ENCODE measurements around the gene TCP1.
A peak's percentile ranks its signal among the peaks of the same experiment; 100 is the strongest.
"Not testable (repeated sequence)": the region's sequence is repeated elsewhere in the genome, so short reads cannot be mapped to it uniquely, and the experiment has no call there.

TCP1 gene

DNA sequence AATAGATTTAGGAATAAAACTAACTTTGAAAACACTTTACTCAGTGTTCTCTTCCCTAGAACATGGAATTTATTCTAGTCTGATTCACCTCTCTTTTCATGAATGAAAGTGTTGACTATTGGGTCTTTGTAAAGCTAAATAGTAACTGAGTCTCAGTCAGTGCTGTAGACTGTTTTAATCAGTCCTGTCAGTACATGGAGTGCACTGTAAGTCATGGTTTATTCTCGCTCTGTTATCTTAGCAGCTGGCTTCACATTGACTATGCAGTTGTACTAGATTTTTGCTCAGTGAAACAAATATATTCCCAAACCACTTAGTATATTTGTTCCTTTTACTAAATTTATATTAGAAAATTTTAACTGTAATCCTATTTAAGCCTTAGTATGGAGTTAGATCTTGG lies 42.6 kb downstream of the TCP1 start:
- Histone ChIP-seq H3K9ac (ENCODE audit: insufficient read length) (no peak overlapping the region), H3K4me3 (no peak overlapping the region), H3K36me3 (ENCODE audit: insufficient read depth, low read length) (peaks cover 98% of the 10 kb centered on the region), H3K9me3 (ENCODE audit: low read depth, low read length) (no peaks in the 10 kb centered on the region), H3K27ac (no peak overlapping the region; the same call in 1 of the 2 replicates)
- DNase-seq (ENCODE audit: low read depth, low spot score) = no peak
- TF ChIP-seq FOXP2 (optimal IDR thresholded peaks at IDR 0.05; ENCODE audit: control extremely low read depth, extremely low read length, insufficient read depth) (no peak), POLR2AphosphoS5 (IDR thresholded peaks at IDR 0.05; ENCODE audit: borderline replicate concordance, low read depth, low read length) (no peak), EZH2 (IDR thresholded peaks at IDR 0.05) (no peak)

DNA sequence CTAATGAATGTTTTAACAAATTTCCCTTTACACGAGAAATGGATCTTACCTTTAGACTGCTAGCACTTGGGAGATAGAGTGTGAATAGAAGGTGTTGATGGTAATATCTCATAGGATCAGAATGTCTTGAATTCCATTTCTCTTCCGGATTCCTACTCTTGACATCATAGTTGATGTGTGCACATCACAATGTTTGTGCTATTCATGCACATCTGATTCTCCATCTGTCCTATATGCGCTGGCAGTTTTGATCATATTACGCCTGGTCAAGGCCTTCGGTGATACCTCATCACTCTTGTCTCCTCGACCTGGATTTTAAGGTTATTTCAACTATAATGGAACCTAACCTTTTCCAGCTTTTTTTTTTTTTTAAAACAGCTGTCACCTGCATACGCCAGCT lies 44.3 kb downstream of the TCP1 start:
- Histone ChIP-seq H3K4me3 (no peak overlapping the region), H3K27ac (no peak overlapping the region), H3K9me3 (ENCODE audit: low read depth, low read length) (no peaks in the 10 kb centered on the region), H3K9ac (ENCODE audit: insufficient read length) (no peak overlapping the region), H3K36me3 (ENCODE audit: insufficient read depth, low read length) (peaks cover 98% of the 10 kb centered on the region)
- no peak for DNase-seq (ENCODE audit: low read depth, low spot score)
- TF ChIP-seq POLR2AphosphoS5 (IDR thresholded peaks at IDR 0.05; ENCODE audit: borderline replicate concordance, low read depth, low read length) = no peak
- TF ChIP-seq FOXP2 (optimal IDR thresholded peaks at IDR 0.05; ENCODE audit: control extremely low read depth, extremely low read length, insufficient read depth) = no peak
- no peak for TF ChIP-seq EZH2 (IDR thresholded peaks at IDR 0.05)

GRCh38 chr6:159742165-159742564 lies 47.2 kb downstream of the TCP1 start:
- Histone ChIP-seq H3K9me3 (ENCODE audit: low read depth, low read length) (no peaks in the 10 kb centered on the region), H3K27ac (no peak overlapping the region), H3K4me3 (no peak overlapping the region), H3K9ac (ENCODE audit: insufficient read length) (no peak overlapping the region), H3K36me3 (ENCODE audit: insufficient read depth, low read length) (peaks cover 95% of the 10 kb centered on the region)
- TF ChIP-seq EZH2 (IDR thresholded peaks at IDR 0.05) (no peak), POLR2AphosphoS5 (IDR thresholded peaks at IDR 0.05; ENCODE audit: borderline replicate concordance, low read depth, low read length) (no peak), FOXP2 (optimal IDR thresholded peaks at IDR 0.05; ENCODE audit: control extremely low read depth, extremely low read length, insufficient read depth) (no peak)
- DNase-seq (ENCODE audit: low read depth, low spot score) = no peak

GRCh38 chr6:159739341-159739740 lies 50.1 kb downstream of the TCP1 start:
- Histone ChIP-seq H3K27ac (no peak overlapping the region), H3K4me3 (no peak overlapping the region), H3K36me3 (ENCODE audit: insufficient read depth, low read length) (peaks cover 66% of the 10 kb centered on the region), H3K9me3 (ENCODE audit: low read depth, low read length) (no peaks in the 10 kb centered on the region), H3K9ac (ENCODE audit: insufficient read length) (peak overlapping the region; percentile 2)
- TF ChIP-seq POLR2AphosphoS5 (IDR thresholded peaks at IDR 0.05; ENCODE audit: borderline replicate concordance, low read depth, low read length) (no peak), EZH2 (IDR thresholded peaks at IDR 0.05) (no peak)
- DNase-seq (ENCODE audit: low read depth, low spot score) = no peak

- Histone ChIP-seq H3K36me3 (ENCODE audit: insufficient read depth, low read length) (peaks cover 56% of the 10 kb centered on the region), H3K4me3 (no peak overlapping the region), H3K9me3 (ENCODE audit: low read depth, low read length) (no peaks in the 10 kb centered on the region), H3K9ac (ENCODE audit: insufficient read length) (no peak overlapping the region), H3K27ac (no peak overlapping the region)
- no peak for DNase-seq (ENCODE audit: low read depth, low spot score)
- TF ChIP-seq POLR2AphosphoS5 (IDR thresholded peaks at IDR 0.05; ENCODE audit: borderline replicate concordance, low read depth, low read length) (no peak), EZH2 (IDR thresholded peaks at IDR 0.05) (no peak), FOXP2 (optimal IDR thresholded peaks at IDR 0.05; ENCODE audit: control extremely low read depth, extremely low read length, insufficient read depth) (no peak)
These were observed 52.5 kb downstream of the TCP1 start for GRCh38 chr6:159736908-159737307.

- DNase-seq (ENCODE audit: low read depth, low spot score); H3K4me3 ChIP-seq; H3K9ac ChIP-seq (ENCODE audit: insufficient read length); H3K9me3 ChIP-seq (ENCODE audit: low read depth, low read length); H3K27ac ChIP-seq: not testable (repeated sequence)
- peaks cover 53% of the 10 kb centered on the region for H3K36me3 ChIP-seq (ENCODE audit: insufficient read depth, low read length)
These were observed 56.0 kb downstream of the TCP1 start for GRCh38 chr6:159733395-159733794.

DNA sequence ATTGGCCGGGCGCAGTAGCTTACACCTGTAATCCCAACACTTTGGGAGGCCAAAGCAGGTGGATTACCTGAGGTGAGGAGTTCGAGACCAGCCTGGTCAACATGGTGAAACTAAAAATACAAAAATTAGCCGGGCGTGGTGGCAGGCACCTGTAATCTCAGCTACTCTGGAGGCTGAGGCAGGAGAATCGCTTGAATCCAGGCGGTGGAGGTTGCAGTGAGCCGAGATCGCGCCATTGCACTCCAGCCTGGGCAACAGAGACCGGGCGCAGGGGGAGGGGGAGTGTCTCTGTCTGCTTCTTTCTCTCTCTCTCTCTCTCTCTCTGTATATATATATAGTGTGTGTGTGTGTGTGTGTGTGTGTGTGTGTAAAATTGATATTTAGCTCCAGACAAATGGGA lies 56.9 kb downstream of the TCP1 start:
- not testable (repeated sequence) for H3K9ac ChIP-seq (ENCODE audit: insufficient read length); H3K27ac ChIP-seq; H3K4me3 ChIP-seq; H3K9me3 ChIP-seq (ENCODE audit: low read depth, low read length); DNase-seq (ENCODE audit: low read depth, low spot score)
- peaks cover 46% of the 10 kb centered on the region for H3K36me3 ChIP-seq (ENCODE audit: insufficient read depth, low read length)

DNA sequence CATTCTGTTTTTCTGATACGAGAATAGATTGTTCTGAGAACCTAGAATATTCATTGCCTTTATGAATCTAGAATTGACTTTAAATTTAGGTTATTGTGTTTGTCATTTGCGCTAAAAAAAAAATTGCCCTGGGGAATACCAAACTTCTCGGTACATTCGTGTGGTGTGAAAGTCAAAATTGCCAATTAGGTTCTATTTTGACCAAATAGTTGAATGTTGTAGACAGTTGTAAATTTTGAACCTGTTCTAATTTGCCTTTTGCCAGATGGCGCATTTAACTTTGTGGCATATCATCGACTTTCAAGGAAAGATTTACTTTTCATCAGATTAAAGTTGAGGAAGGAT lies 59.1 kb downstream of the TCP1 start:
- DNase-seq (ENCODE audit: low read depth, low spot score) = no peak
- no peak for TF ChIP-seq POLR2AphosphoS5 (IDR thresholded peaks at IDR 0.05; ENCODE audit: borderline replicate concordance, low read depth, low read length)
- TF ChIP-seq FOXP2 (optimal IDR thresholded peaks at IDR 0.05; ENCODE audit: control extremely low read depth, extremely low read length, insufficient read depth) = no peak
- TF ChIP-seq EZH2 (IDR thresholded peaks at IDR 0.05) = no peak
- Histone ChIP-seq H3K9me3 (ENCODE audit: low read depth, low read length) (no peaks in the 10 kb centered on the region), H3K9ac (ENCODE audit: insufficient read length) (no peak overlapping the region), H3K4me3 (peak overlapping the region; percentile 93), H3K36me3 (ENCODE audit: insufficient read depth, low read length) (peaks cover 45% of the 10 kb centered on the region), H3K27ac (no peak overlapping the region)

GRCh38 chr6:159729598-159730331 lies 59.6 kb downstream of the TCP1 start:
- Histone ChIP-seq H3K9ac (ENCODE audit: insufficient read length) (peak overlapping the region; percentile 97), H3K36me3 (ENCODE audit: insufficient read depth, low read length) (peaks cover 45% of the 10 kb centered on the region), H3K27ac (no peak overlapping the region), H3K4me3 (peak overlapping the region; percentile 93), H3K9me3 (ENCODE audit: low read depth, low read length) (no peaks in the 10 kb centered on the region)
- TF ChIP-seq EZH2 (IDR thresholded peaks at IDR 0.05) (no peak), FOXP2 (optimal IDR thresholded peaks at IDR 0.05; ENCODE audit: control extremely low read depth, extremely low read length, insufficient read depth) (no peak), POLR2AphosphoS5 (IDR thresholded peaks at IDR 0.05; ENCODE audit: borderline replicate concordance, low read depth, low read length) (no peak)
- DNase-seq (ENCODE audit: low read depth, low spot score) = no peak
